GM10847 (cell line): Measurements from ENCODE around the gene BCAR3.

ENCODE experiments used
- POLR2A ChIP-seq: IDR thresholded peaks from 2 replicates; pipeline ENCODE4 v1.6.1; 2011; ENCODE audit not compliant: insufficient read length; ENCODE audit errors: extremely low read depth

The BCAR3 gene

GRCh38 chr1:93617670-93618499 is 63.8 kb downstream of the BCAR3 start:
- TF ChIP-seq POLR2A: no peak

DNA sequence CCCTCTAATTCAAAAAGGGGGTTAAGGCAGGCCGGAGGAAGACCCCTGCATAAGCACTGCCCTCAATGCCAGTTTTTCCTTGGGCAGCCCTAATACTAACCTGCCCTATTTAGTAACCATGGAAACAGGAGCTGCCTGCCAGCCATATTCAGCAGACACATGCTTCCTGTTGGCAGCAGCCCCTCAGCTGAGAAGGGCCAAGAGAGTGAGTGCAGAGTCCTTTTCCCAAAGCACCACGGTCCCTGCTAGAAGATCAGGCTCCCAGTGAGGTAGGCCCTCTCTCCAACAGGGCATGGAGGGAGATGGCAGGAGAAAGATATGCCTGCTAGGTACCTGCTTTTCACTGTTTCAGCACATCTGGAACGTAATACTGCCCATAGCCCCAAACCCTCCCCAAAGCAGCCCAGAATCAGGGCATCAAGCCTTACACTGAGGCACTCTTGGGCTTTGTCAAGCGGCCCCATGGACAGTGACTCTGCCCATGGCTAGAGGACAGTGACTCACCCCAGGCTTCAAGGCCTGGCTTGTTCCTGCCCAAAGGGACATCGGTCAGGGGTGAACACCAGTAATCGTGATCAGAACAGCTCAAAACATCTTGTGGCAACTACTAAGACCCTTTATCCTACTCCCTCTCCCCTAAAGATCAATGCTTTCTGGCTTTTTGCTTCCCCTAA is 64.5 kb downstream of the BCAR3 start:
- no peak for TF ChIP-seq POLR2A

DNA sequence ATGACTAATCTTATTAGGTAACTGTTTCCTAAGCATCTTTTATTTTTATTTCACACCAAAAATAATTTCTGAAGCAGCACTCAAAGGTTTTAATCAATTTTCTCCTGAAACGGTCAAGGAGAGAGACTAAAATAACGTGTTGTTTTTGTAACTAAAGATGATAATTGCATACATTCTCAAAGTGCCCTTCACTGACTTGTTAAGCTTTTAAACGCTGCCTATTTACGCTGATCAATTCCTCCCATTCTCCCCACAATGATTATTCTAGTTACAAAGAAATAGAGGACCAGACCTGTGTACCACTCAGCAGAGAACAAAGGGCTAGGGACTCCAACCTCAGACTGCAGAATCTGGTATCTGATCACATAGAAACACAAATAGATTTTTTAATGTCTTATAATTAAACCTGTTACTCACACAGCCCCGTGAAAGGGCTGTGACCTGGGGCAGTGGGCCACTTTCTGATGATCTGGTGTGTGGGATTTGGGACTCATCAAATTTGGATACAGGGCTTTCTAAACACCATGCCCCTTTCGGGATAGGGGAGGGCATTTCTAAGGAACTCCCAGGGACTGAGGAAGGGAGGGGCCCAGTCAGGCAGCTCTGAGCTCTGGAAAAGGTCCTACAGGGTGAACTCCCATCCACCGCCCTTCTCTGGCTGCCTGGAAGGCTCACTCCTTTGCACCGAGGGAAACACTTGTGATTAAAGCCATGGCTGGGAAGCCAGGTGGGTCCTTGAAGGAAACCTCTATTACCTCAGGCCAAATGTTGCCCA is 65.2 kb downstream of the BCAR3 start:
- no peak for TF ChIP-seq POLR2A

DNA sequence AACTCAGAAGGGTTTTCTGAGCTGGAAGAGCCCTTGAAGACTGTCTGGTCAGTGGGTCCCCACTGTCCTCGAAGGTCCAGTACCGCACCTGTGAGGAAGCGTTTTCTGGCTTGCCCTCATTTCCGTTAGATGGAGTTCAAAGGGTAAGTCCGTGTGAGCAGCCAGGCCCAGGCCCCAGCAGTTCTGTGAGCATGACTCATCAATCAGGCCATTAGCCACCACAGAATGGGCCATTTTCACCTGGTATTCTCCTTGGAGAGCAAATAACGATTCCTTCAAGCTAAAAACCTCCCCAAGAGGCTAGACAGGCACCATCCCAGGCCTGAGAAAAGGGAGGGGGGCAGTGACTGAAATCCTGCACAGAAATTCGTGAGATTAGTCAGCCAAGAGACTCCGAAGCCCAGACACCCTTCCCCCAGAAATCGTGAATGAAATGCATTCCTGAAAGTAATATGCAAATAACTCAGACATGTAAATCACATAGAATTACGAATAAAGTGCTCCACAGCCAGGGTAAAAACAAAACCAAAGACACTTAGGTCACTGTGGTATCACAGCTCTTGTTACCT is 66.0 kb downstream of the BCAR3 start:
- TF ChIP-seq POLR2A: no peak

GRCh38 chr1:93614986-93615581 is 66.6 kb downstream of the BCAR3 start:
- TF ChIP-seq POLR2A: no peak

- no peak for TF ChIP-seq POLR2A
Observed at GRCh38 chr1:93614541-93614940, 67.1 kb downstream of the BCAR3 start.

- no peak for TF ChIP-seq POLR2A
Observed at GRCh38 chr1:93613898-93614297, 67.7 kb downstream of the BCAR3 start.

GRCh38 chr1:93612510-93612909 is 69.1 kb downstream of the BCAR3 start:
- no peak for TF ChIP-seq POLR2A

- no peak for TF ChIP-seq POLR2A
Observed at GRCh38 chr1:93611668-93612067, 70.0 kb downstream of the BCAR3 start.

DNA sequence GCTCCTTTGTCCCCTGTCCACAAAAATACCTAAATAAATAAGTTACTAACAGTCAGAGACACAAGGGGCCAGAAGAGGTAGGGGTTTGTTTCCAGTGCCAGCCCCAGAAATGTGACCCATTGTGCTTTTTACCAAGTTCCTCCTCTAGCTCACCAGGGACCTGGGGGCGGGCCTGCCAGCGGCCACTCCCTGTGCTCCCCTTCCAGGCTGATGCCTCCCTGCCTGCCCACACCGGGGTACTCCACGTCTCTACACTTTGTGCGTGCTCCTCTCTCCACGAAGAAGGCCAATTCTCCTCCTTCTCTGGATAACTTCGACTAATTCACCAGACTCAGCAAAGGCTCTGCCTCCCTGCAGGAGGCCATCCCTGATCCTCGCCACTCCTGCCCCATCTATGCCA is 72.1 kb downstream of the BCAR3 start:
- TF ChIP-seq POLR2A: no peak

DNA sequence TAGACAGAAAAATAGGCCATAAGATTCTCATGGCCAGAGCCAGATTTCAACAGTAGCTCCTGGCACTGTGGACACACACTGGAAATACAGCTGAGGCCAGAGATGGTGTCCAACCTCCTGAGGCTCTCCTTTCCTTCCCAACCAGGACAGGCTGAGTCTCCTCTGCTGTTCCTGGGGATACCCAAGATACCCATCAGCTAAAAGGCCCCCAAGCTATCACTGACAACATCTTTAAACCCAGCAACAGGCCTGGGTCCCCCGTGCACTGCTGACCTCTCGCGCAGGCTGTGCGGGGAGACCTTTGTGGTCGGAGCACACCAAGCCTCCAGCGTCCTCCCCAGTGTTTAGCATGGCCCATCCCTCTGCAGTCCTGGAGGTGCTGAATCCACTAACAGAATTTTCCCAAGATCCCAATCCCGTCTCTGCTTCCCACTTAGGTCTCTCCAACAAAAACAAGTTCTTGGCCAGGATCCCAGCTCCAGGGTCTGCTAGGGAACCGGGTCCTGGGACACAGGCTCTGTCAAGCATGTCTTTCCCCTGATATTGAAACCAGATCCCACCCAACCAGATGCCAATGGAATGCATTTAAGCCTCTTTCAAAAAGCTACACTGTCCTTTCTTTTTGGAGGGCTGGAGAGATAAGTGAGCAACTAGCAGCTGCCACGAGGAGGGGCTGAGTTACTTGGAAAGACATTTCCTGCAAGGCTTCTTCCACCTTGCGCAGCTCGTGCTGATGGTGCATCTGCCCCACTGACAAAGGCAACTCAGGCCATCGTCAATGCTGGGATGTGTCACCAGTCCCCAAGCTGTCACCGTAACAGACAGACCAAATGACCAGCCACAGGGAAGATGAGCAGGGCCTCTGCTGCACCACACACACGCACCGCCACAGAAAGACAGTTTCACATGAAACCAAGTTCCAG is 73.2 kb downstream of the BCAR3 start:
- no peak for TF ChIP-seq POLR2A

GRCh38 chr1:93607814-93608186 is 73.8 kb downstream of the BCAR3 start:
- TF ChIP-seq POLR2A: no peak

DNA sequence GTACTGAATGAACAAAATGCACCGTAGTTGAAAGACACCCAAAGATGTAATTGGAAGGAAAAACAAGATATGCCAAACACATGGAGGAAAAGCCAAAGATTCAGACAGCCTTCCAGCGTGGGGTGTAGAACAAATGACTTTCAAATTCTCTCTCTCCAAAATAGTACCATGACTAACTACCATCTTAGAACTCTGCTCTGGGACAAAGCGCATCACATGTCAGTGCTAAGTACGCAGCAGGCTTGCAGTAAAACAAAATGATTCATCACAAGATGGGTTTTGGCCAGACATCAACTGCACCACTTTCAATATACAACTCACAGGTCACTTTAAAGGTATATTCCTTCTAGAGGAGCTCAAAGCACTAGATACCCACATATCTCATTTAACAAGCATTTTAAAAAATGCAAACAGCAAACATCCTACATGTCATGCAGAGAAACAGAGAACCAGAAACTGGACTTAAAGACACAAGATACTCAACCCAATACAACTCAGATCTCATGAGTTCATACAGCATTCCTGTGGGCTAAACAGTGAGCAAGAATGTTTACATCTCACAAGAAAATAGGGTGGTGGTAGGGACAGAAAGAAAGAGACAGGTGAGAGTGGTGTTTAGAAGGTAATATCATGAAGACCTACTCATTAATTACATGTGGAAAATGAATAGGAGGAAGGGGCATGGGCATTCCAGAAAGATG is 75.7 kb downstream of the BCAR3 start:
- TF ChIP-seq POLR2A: no peak
